ENCODE data around the gene ATP8B1. TPM values are rescaled to one million over a fixed set of nuclear protein-coding genes. Genes with fewer than 3 reads are reported as not detected.

Gene ATP8B1
- polyA plus RNA-seq, 1 experiment, result 77.6 TPM

DNA sequence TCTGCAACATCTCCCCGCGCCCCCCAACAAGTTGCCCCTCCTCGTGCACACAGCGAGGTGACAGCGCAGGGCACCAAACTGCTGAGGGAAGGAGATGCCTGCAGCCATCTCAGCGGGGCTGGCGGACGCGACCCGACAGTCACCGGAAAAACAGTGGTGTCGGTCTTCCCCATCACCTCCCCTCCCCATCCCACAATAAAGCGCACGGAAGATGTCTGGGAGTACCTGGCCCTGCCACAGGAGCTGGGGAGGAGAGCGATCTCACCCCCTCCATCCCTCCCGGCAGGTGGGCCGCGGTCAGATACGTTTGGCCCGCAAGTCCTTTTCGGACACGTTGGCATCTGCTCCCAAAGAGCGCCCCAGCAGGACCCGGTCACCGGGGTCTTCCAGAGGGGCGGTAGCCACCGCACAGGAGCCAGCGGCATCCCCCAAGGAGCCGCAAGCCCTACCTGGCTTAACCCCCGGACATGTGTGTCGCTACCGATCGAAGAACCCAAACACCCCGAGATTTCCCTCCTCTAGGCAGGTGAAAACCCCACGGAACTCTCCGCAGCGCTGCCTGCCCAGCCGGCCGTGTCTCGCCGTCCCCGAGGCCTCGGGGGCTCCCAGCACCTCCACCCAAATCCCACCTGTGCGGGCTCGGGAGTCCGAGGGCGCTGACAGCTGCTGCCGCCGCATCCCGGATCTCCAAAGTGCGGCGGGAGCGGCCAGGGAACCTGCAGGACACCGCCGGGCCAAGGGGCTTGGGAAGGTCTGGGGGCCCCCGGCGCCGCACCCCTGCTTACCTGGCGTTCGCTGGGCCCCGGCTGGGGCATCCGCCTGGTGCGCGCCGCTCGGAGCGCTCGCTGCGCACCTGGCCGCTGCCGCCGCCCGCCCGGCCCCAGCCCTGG lies 657 bp downstream of the ATP8B1 start:
- DNase-seq (ENCODE audit: low read depth, low spot score), result no peak
- POLR2A ChIA-PET, result interaction anchor here (0.6 to 1.2 kb wide), 4 partner anchors 17 to 199 kb away, joined by 3 to 4 read pairs (median 4); no protein-coding TSS in a partner anchor

DNA sequence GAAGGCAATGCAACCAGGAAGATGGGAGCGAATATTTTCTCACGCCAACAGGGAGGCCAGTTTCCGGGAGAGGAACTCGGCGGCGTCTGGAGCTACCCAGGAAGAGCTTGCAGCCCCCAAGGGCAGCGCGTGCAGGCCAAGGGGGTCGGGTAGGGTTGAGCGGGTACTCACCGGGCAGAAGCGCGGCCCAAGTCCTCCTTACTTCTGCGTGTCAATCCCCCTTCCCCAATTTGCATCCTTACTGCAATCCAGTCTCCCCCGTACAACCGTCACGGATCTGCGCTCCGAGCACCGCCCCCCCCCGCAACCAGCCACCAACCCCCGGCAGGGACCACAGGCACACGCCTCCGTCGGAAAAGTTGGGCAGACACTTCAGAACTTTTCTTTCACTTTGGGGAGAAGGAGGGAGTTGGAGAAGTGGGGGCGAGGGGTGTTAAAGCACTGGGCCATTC lies 1.3 kb downstream of the ATP8B1 start:
- ChIA-PET CTCF (no interaction called here), POLR2A (interaction anchor here (0.8 kb wide), 1 partner anchor 12 kb away, joined by 3 read pairs; no protein-coding TSS in a partner anchor)
- H3K4me3 ChIP-seq (ENCODE audit: low read depth, low read length), result peak overlapping the region; percentile 96
- DNase-seq (ENCODE audit: low read depth, low spot score), result no peak
- H3K27ac ChIP-seq (ENCODE audit: low read depth, low read length), result peak overlapping the region; percentile 39
- H3K27me3 ChIP-seq (ENCODE audit: control insufficient read depth, insufficient read depth, low read length), result no peaks in the 10 kb centered on the region
- TF ChIP-seq, protein P1, sequence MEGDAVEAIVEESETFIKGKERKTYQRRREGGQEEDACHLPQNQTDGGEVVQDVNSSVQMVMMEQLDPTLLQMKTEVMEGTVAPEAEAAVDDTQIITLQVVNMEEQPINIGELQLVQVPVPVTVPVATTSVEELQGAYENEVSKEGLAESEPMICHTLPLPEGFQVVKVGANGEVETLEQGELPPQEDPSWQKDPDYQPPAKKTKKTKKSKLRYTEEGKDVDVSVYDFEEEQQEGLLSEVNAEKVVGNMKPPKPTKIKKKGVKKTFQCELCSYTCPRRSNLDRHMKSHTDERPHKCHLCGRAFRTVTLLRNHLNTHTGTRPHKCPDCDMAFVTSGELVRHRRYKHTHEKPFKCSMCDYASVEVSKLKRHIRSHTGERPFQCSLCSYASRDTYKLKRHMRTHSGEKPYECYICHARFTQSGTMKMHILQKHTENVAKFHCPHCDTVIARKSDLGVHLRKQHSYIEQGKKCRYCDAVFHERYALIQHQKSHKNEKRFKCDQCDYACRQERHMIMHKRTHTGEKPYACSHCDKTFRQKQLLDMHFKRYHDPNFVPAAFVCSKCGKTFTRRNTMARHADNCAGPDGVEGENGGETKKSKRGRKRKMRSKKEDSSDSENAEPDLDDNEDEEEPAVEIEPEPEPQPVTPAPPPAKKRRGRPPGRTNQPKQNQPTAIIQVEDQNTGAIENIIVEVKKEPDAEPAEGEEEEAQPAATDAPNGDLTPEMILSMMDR (IDR thresholded peaks at IDR 0.05; ENCODE audit: low read depth, low read length), result no peak
- H3K9me3 ChIP-seq (ENCODE audit: control insufficient read depth, insufficient read depth, low read length), result no peaks in the 10 kb centered on the region; the same call in 1 of the 2 replicates

More for the DNA sequence above, 657 bp downstream of the ATP8B1 start:
- CTCF ChIA-PET, result interaction anchor here (0.8 kb wide), 1 partner anchor 79 kb away, joined by 3 read pairs; no protein-coding TSS in a partner anchor
- TF ChIP-seq, protein P1 (IDR thresholded peaks at IDR 0.05; ENCODE audit: low read depth, low read length), result no peak
- H3K27me3 ChIP-seq (ENCODE audit: control insufficient read depth, insufficient read depth, low read length), result no peaks in the 10 kb centered on the region
- H3K27ac ChIP-seq (ENCODE audit: low read depth, low read length), result peak overlapping the region; percentile 57
- peak overlapping the region; percentile 96 for H3K4me3 ChIP-seq (ENCODE audit: low read depth, low read length)
- no peaks in the 10 kb centered on the region; the same call in 1 of the 2 replicates for H3K9me3 ChIP-seq (ENCODE audit: control insufficient read depth, insufficient read depth, low read length)

DNA sequence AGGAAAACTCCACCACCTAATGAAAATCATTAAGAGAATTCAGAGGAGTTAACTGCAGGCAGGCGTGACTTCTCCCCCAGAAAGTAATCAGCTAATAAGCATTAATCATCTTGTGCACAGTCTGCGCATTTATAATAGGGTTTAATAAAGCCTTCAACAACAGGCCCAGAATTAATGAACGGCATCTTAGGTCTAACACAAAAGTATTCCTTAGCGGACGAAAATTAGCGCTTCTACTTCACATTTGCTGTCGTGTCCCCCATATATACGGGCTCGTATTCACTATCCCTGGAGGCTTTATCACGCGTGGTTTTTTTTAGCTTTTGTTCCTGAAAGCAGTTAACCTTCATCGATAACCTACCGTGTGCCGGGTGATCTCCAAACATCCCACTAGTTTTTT lies 1.8 kb downstream of the ATP8B1 start:
- TF ChIP-seq, protein P1 (IDR thresholded peaks at IDR 0.05; ENCODE audit: low read depth, low read length), result no peak
- H3K27me3 ChIP-seq (ENCODE audit: control insufficient read depth, insufficient read depth, low read length), result no peaks in the 10 kb centered on the region
- no peaks in the 10 kb centered on the region; the same call in 1 of the 2 replicates for H3K9me3 ChIP-seq (ENCODE audit: control insufficient read depth, insufficient read depth, low read length)
- POLR2A ChIA-PET, result interaction anchor here (0.5 to 0.8 kb wide), 2 partner anchors 12 to 13 kb away, joined by 3 to 4 read pairs; no protein-coding TSS in a partner anchor
- no peak for DNase-seq (ENCODE audit: low read depth, low spot score)
- H3K27ac ChIP-seq (ENCODE audit: low read depth, low read length), result no peak overlapping the region
- peak overlapping the region; percentile 96 for H3K4me3 ChIP-seq (ENCODE audit: low read depth, low read length)
- CTCF ChIA-PET, result no interaction called here

DNA sequence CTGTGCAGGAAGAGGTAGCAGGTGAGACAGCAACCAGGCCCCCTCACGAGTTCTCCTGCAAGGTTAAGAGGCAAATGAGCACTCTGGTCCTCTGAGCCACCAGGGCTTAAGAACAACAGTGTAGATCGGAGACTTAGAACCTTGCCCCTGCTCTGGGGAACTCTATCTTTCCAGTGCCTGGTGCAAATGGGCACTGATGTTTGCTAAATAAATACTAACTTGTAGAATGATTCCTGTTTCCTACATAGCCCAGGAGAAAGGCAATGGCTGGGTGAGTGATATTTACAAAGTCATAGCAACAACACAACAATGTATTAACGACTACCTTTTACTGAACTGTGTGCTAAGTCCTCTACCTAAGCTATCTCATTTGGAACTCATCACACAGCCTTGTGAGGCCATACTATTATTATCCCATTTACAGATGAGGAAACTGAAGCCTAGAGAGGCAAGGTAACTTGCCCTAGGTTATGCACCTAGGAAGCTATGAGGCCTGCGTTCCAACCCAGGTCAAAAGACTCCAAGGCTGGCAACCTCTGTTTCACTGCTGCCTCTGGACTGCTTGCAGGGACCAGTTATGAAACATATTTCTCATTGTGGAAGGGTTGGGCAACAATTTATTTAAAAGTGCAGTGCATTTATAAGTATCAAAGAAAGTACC lies 4.3 kb downstream of the ATP8B1 start:
- CTCF ChIA-PET, result no interaction called here
- TF ChIP-seq, protein P1 (IDR thresholded peaks at IDR 0.05; ENCODE audit: low read depth, low read length), result no peak
- POLR2A ChIA-PET, result no interaction called here
- Histone ChIP-seq H3K27me3 (ENCODE audit: control insufficient read depth, insufficient read depth, low read length) (no peaks in the 10 kb centered on the region), H3K9me3 (ENCODE audit: control insufficient read depth, insufficient read depth, low read length) (no peaks in the 10 kb centered on the region; the same call in 1 of the 2 replicates), H3K4me3 (ENCODE audit: low read depth, low read length) (no peak overlapping the region; the same call in 1 of the 2 replicates), H3K27ac (ENCODE audit: low read depth, low read length) (no peak overlapping the region)
- no peak for DNase-seq (ENCODE audit: low read depth, low spot score)

Measured in AG04450 (cell line).